Globus pallidus (tissue), 1 donor: ENCODE measurements around the gene TPBGL.
"Not testable (repeated sequence)": the region's sequence is repeated elsewhere in the genome, so short reads cannot be mapped to it uniquely, and the experiment has no call there.

Source experiments
- DNase-seq: peaks from one replicate; pipeline ENCODE4 v3.0.0-alpha.2; 2015; ENCODE audit warnings: low spot score

Gene TPBGL

GRCh38 chr11:75272821-75273301 is 32.3 kb downstream of the TPBGL start:
- DNase-seq: no peak

DNA sequence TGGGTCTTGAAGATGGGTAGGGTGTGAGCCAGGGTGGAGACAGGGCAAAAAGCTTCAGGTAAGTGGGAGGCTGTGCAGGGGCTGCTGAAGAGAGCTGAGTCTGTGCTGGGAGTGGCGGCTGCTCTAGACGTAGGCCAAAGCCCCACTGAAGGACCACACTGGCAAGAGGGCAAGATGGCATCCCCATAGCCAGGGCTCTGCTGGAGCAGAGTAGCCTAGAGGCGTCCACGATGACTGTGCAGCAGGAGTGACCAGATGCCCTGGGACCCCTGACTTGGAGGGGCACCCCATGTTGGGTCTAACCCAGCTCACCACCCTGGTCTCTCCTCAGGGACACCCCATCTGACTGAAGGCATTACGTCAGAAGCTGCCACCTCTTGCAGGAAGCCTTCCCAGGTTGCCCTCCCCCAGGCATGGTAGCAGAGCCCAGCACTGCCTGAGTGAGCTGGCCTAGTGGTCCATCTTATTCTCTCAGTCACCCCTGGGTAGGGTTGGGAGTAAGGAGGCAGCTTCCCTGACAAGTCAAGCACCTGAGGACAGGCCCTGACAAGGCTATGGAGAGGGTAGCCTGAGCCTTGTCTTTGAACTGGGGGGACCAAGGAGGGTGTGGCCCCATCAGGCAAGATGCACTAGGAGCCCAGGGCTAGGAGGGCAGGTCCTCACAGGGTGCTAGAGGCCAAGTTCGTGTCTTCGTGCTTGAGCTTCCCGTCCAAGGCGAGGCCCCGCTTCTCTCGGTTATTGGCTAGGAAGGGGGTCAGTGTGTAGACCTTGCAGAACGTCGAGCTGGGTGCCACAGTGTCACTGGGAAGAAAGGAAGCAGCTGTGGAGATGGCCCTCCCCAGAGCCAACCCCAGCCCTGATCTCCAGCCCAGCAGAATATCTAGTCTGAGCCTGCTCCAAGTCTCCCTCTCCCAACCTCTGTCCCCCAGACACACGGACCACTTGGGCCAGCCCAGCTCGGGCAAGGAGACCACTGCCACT is 33.1 kb downstream of the TPBGL start:
- DNase-seq: no peak

- DNase-seq: not testable (repeated sequence)
These were observed 34.1 kb downstream of the TPBGL start for GRCh38 chr11:75274716-75275115.

- DNase-seq: peak; percentile 57
These were observed 35.0 kb downstream of the TPBGL start for GRCh38 chr11:75275581-75275980.

DNA sequence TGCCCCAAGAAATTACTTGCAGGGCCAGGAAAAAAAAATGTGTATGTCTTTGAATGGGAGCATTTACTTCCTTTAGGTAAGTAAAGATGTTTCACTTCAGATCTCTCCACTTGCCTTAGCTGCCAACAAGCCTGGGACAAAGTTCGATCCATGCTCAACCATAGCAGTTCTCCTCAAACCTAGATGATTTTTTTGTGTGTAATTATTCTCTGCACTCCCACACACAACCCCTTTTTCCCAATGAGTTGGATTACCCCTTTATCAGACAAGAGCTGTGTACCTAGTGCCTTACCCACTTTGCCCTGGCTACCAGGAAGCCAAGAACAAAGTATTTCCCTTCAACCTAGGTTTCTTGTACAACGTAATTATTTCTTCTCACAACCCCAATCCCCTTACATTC is 35.6 kb downstream of the TPBGL start:
- no peak for DNase-seq

DNA sequence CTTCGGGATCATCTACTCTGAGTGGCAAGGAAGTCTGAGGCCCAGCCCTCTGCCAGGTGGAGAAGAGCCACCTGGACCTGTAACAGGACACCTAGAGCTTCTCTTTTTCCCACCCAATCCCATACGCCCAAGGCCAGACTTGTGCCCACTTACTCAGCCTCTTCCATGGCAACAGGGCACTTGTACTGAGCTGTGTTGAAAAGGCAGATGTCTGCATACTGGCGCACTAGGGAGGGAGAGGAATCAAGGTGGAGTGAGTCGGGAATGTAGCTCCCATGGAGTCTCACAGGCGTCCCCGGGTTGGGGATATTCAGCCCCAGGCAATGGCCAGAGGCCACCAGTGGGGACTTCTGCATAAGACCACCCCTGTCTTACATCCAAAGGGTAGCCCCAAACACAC is 36.1 kb downstream of the TPBGL start:
- no peak for DNase-seq

DNA sequence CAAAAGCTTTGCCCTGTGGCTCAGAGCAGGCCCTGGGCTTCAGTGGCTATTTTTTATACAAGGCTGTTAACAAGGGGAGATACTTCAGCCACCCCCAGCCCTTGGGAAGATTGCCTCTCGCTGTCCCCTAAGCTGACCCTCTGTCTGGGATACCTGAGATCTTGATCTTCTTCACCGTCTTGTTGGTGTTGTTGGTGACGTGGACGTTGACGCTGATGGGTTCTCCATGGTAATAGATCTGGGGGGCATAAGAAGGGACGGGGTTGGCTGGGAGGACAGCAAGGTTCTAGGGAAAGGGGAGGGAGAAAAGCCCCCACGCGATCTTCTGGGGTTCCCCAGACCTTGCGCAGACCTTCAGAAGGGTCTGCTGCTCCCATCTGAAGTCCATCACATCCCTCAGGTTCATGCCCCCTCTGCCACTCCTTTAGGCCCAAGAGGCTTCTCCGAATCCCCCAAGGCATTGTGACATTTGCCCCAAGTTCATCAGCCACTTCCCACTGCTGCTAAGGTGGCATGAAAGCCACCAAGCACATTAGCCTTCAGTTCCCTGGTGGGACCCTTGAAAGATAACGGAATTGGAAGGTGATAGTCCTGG is 36.7 kb downstream of the TPBGL start:
- no peak for DNase-seq

- no peak for DNase-seq
These were observed 37.6 kb downstream of the TPBGL start for GRCh38 chr11:75277991-75278790.

- no peak for DNase-seq
These were observed 38.7 kb downstream of the TPBGL start for GRCh38 chr11:75279273-75279672.

GRCh38 chr11:75280227-75280701 is 39.7 kb downstream of the TPBGL start:
- peak; percentile 90 for DNase-seq

DNA sequence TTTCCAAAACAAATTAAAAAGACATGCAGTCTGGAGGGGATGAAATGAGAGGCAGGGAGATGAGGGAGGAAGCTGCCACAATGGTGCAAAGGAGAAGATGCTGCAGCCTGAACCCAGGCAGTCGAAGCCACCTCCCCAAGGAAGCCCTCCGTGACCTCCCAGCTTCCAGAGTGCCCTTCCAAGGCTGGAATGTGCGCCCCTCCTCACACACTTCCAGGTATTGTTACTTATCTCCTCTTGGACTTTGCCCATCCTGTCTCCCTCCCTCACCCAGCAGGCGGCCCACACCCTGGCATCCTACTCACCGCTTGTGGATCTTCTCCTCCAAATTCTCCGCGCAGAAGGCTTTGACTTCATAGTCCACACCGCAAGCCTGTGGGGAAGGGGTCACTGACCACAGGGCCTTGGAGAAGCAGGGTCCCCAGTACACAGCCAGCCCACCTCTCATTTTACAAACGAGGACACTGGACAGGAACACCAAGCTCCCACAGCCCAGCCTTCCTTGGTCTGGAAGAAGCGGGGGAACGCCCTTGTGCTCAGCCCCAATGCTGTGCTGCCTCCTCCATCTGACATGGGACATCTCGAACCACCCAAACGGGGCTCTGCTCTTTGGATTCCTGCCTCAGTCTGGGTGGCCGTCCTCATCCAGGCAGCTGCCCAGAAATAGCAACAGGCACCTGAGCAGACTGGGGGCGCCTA is 40.3 kb downstream of the TPBGL start:
- no peak for DNase-seq

DNA sequence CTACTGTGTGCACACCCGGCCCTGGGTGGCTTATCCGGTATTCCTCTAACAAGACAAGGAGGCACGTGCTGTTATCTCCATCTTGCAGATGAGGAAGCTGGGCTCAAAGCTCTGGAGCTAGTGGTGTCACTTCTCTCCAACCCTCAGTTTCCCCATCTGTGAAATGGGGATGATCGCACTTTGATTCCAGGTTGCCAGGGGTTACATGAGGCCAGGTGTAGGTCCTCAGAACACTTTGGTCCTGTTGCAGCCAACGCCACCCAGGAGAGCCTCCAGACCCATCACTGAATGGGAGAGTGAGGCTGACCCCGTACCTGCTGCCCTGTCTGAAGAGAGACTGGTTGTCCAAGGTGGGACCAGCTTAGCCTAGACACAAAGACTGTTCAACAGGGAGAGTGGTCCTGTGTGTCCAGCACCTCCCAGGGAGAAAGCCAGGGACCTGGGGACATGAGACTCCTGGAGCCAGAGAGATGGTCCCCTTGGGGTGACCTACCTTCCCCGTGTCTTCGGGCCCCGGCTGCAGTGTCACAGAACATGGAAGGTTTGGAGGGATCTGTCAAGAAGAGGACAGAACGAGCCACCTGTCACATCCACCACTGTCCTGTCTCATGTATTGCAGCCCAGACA is 41.0 kb downstream of the TPBGL start:
- no peak for DNase-seq

DNA sequence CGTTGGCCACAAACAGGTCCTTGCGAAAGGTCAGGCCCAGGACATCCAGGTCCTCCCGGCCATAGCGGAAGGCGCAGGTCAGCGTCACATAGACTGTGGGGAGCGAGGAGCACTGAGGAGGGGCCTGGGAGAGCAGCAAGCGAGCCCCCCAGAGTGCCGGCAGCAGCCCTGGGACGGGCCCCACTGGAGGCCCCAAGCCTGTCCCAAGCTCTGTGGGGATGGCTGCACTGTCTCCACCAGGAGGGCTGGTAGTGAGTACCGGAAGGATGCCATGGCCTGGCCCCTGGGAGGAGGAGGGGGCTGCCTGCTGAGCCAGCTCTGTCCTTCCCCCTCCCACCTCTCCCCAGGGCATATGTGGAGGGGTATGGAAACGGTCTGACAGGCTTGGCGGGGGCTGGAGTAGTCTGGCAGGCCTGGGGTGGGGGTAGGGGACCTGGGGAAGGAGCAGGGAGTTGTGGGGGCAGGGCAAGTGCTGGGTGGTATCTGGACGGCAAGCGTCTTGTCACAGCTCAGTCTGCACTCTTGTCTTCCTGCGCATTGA is 42.9 kb downstream of the TPBGL start:
- DNase-seq: no peak

DNA sequence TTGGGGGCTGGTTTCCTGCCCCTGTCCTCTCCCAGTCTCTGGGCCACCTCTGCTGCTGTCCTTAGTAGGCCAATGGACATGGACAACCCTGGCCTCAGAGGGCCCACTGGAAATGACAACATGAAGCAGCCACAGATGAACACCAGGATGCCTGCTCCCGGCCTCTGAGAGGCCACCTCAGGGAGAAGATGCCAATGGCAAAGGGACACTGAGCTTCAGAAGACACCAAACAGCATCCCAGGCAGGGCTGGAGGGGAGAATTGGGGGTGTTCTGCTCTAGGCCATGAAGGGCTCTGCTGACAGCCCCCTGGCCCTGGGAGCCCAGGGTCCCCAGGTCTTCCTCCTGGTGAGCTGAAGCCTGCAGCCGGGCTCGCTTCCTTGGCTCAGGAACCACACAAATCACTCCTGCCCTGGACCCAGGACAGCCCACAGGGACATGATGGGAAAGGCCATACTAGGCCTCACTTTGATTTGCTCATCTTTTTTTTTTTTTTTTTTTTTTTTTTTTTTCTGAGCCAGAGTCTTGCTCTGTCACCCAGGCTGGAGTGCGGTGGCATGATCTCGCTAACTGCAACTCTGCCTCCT is 45.3 kb downstream of the TPBGL start:
- no peak for DNase-seq

- no peak for DNase-seq
These were observed 46.4 kb downstream of the TPBGL start for GRCh38 chr11:75286826-75287465.

DNA sequence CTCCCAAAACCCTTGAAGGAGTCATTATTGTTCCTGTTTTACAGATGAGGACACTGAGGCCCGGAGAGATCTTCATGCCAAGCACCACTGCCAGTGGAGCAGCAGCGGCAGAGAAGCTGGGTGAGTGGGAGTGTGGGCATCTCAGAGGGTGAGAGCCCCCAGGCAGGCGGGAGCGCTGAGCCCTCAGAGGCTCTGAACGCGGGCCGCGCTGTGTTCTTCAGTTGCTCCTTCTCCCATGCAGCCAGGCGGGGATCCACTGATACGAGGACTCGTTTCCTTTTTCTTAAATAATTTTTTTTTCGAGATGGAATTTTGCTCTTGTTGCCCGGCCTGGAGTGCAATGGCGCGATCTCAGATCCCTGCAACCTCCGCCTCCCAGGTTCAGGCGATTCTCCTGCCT is 47.0 kb downstream of the TPBGL start:
- no peak for DNase-seq

GRCh38 chr11:75289511-75289760 is 48.9 kb downstream of the TPBGL start:
- DNase-seq: no peak

- DNase-seq: no peak
These were observed 49.3 kb downstream of the TPBGL start for GRCh38 chr11:75289919-75290318.

DNA sequence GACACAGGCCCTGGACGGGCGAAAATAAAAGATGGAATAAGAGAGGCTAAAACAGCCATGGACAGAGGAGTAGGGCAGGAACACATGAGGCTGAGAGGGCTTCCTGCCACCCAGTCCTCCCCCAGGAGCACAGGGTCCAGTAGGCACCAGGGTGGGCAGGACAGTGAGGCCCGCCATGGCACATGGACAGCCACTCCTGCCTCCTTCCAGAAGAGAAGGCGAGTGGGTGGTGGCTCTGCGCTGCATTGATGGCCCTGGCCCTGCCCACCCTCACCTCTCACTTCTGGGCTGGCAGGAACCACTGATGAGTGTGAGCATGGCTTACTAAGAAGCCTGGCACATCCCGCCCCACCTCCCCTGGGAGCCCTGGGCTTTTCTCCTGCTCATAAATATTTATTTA is 51.2 kb downstream of the TPBGL start:
- DNase-seq: no peak

DNA sequence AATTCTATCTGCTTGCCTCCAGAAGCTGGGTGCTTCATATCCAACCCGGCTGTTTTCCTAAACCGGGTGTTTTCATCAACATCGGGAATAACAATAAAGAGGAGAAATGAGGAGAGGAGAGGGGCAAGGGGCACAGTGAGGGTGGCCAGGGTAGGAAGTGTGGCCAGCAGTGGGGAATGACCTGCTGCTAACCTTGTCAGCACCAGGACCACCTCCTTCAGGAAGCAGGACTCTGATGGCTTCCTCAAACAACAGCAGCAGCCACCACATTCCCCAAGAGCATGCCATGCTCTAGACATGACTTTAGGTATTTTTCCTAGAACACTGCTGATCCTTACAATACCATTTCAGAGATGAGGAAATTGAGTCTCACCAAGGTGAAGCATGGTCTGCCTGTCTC is 52.4 kb downstream of the TPBGL start:
- DNase-seq: no peak
